HS-5 (cell line): ENCODE results near the gene CADM1.

Experiments used
- DNase-seq: peaks from one replicate; pipeline ENCODE4 v3.0.0-alpha.2; 2012; ENCODE audit warnings: low read depth

The CADM1 gene

GRCh38 chr11:115352805-115353485, 151.3 kb downstream of the CADM1 start:
- no peak for DNase-seq

DNA sequence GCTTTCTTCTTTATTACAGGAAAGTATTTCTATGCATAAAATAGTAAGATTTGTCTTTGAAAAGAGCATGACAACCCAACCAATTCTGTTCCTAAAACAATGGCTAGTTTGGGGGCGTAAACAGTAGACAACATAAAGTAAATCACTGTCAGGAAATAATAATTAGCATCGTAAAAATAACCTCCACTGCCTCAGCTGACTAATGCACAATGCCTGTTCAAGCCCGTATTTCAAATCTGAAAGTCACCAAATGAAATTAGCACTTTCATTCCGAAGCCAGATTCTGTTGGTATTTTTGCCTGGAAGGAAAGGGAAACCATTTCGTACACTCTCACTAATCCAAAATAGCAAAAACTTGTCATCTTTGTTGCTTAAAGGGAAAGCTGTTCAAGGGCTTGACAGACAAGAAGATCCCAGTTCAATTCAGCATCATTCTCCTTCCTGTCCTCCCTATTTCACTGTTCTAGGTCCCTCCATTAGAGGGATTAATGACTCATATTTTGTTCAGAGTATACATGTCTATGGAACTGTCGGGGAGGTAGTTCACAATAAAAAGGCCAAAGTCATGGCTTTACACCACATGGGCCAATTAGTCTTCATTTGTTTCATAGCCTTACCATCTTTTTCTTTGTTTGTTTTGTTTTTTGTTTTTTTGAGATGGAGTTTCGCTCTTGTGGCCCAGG, 154.7 kb downstream of the CADM1 start:
- DNase-seq = no peak

DNA sequence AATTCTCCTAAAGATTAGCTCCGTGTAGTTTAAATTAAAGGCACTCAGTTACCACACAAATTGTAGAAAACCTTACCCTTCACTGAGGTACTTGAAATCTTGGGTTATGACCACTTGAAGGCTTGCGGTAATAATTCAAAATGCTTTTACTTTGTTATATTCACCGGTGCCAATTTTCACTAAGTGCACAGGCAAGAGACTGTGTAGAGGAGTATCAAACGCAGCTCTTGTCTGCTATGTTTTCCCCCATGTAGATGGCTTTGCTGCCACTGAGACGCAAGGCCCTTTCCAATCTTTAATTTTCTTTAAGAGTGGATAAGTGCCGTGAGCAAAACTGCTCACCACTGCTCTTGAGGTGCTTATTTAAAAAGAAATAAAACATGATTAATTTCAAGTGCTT, 155.8 kb downstream of the CADM1 start:
- no peak for DNase-seq

- DNase-seq = no peak
These were observed 157.1 kb downstream of the CADM1 start for GRCh38 chr11:115347106-115347505.

- no peak for DNase-seq
These were observed 158.4 kb downstream of the CADM1 start for GRCh38 chr11:115345840-115346239.

DNA sequence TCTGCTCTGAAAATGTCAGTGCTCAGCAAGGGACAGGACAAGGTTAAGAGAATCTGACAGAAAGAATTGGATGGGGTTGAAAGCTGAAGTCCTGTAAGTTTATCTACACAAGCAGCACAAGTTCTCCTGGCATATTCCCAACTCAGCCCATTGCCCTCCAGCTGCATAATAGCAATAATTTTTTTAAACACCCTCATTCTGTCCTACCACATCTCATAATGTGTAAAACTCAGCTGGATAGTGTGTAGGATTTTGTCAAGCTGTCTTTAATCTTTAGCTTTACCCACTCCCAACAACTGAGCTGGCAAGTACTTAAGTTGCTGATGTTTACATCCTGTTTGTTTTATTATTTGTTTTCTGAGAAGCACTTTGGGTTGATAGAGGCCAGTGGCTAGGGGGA, 158.9 kb downstream of the CADM1 start:
- no peak for DNase-seq

DNA sequence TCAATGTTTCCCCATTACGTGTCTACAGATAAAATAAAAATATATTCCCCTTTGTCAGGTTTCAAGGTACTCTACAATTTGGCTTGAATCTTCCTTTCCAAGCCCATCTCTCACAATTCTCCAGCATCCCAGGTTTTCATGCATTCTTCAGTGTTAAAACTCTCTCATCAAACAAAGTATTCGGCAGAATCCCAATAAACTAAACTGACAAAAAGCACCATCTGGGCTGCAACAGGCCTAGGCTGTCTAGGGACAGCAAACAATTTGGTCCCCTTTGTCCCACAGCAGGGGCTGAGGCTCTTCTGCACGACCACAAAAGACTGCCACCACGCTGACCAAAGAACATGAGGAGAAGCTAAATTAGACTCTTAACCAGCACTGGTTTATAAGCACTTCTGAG, 159.4 kb downstream of the CADM1 start:
- no peak for DNase-seq

DNA sequence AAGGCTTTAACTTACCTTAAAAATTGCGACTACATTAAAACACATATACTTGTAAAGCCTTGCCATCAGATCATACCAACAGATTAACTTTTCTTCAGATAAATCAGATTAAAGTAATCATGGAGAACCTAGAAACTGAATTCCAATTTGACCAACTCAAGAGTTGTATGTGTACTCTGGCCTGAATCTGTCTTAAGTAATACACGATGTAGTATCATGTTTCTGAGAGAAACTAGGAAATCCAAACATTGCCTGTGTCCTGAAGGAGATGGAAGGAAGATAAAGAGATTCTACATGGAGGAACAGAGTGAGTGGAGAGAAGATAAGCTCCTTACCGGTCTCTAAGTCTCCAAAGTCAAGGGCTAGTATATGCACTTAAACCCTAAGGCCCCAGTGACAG, 162.1 kb downstream of the CADM1 start:
- no peak for DNase-seq

GRCh38 chr11:115340874-115341273, 163.3 kb downstream of the CADM1 start:
- no peak for DNase-seq

DNA sequence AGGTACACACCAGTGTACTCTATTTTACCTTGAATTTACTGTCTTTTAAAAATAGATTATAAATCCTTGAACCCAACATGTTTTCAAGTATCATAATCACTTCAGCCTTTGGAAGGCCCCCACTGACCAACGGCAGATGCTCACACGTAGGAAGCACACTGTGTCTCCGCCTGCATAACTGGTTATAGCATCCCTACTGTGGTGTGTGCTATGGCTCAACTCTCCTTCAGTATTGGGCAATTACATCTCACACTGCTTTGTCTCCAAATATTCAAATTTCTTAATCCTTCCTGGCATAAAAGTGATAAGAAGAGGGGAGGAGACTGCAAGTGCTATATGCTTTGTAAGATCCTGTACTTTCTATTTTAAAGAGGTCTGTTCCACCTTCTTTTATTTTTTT, 165.7 kb downstream of the CADM1 start:
- no peak for DNase-seq

- DNase-seq = no peak
These were observed 169.1 kb downstream of the CADM1 start for GRCh38 chr11:115334932-115335788.

DNA sequence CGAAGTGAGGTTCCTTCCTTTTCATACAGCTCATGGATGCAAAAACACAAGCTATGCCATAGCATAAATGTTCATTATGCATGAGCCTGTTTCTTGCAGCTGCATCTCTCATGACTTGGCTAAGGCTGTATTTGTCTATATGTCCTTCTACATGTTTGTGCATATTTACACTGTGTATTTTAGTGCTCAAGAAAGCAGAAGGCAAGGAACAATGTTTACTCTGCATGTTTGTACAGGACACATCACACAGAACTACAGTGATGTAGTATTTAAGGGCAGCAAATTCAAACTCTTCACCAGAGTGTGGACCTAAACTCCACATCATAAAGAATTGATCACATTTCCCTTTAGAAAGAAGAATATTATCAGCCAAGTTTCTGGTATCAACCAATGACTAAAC, 170.3 kb downstream of the CADM1 start:
- no peak for DNase-seq

- DNase-seq = no peak
These were observed 171.1 kb downstream of the CADM1 start for GRCh38 chr11:115333121-115333520.

DNA sequence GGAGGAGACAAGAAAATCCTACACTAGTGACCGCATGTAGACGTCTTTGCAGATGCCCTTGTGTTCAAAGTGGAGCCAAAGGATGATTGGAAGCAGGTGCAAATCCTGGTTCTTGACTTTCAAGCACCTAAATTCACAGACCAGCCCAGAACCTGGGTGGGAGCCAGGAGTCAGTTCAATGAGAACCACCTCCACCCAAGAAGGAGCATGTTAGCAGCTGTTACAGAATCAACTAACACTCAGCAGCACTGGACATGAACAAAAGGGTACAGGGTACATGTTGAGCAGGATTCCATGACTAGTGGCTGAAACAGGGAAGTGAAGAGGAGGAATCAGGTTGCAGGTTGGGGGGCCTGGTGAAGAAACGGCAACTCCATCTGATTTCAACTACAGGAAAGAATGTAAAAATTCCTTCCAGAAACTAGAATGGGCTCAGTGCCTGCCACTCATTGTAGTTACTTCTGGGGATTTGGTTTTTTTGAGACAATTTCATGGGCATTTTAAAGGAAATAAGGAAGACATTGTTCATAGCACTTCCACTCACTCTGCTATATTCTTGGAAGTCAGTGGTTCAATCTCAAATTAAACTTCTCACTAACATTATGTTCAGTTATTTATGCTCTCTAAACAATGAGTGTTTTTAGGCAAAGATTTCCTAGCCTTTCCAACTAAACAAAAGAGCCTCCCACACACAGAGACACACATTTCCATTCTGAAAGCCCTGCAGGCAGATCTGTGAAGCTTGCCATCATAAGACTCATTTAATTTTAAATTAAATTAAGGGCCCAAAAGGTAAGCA, 173.3 kb downstream of the CADM1 start:
- DNase-seq = no peak

GRCh38 chr11:115326526-115326925, 177.7 kb downstream of the CADM1 start:
- no peak for DNase-seq

DNA sequence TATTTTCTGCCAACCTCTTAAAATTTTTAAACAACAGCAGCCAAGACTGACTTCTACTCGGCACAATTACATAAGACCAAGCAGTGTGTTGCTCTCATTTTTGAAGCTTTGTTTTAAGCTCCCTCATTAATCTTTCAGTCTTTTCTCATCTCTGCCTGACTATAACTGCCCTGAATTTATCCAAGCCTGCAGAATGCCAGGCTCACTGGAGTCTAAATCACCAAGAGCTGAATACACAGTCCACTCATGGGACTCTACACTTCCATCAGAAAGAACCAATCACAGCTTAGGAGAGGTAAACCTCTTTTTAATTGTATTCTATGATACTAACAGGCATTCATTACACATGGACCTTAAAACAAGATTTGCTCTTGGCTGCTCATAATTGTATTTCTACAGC, 178.7 kb downstream of the CADM1 start:
- DNase-seq = no peak

DNA sequence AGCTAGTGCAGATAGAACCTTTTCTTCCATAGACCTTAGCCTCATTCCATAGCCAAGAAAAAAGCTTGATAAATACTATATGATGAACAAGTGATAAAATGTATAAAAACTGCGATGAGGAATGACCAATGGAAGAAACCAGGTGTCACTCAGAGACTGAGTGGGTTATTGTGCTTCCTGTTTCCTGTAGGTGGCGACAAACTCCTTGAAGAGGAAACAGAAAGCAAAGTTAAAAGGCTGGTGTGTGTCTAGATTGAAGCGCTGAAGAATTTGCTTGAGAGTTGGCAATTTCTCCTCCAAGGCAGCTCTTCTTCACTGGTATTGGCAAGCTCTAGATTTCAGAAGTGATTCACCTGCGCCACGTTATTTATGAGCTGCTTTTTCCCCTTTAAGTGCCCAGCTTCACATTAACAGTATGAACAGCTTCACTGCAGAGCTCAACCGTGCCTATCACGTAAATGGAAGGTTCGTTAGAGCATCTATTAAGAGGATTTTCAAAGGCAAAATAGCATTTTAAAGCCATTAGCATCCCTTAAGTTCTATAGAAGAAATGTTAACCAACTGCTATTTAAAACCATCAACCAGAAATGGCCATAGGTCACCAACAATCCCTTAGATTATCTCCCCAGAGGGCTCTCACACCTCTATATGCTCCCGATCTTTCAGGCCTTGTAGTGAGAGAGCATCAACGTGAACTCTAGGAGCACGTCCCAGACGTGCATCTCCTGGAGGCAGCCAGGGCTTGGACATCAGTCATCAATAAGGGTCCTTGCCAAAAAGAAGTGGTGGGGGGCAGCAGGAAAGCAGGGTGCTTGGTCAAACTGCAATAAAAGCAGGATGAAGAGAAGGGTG, 179.4 kb downstream of the CADM1 start:
- no peak for DNase-seq

DNA sequence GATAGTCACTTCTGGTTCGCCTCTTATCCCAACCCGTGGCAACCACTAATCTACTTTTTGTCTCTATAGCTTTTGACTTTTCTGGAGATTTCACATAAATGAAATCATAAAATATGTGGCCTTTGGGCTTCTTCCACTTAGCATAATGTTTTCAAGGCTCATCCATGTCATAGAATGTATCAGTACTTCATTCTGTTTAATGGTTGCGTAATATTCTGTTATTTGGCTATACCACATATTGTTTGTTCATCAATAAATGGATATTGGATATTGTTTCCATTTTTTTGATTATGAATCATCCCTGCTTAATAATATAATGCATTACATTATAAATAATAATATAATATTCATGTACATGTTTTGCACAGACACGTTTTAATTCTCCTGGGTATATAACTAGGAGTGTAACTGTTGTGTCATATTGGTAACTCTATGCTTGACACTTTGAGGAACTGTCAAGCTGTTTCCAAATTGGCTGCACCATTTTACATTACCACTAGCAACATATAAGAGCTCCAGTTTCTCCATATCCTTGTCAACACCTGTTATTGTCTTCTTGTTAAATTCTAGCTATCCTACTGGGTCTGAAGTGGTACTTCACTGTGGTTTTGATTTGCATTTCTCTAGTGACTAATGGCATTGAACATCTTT, 181.5 kb downstream of the CADM1 start:
- no peak for DNase-seq

DNA sequence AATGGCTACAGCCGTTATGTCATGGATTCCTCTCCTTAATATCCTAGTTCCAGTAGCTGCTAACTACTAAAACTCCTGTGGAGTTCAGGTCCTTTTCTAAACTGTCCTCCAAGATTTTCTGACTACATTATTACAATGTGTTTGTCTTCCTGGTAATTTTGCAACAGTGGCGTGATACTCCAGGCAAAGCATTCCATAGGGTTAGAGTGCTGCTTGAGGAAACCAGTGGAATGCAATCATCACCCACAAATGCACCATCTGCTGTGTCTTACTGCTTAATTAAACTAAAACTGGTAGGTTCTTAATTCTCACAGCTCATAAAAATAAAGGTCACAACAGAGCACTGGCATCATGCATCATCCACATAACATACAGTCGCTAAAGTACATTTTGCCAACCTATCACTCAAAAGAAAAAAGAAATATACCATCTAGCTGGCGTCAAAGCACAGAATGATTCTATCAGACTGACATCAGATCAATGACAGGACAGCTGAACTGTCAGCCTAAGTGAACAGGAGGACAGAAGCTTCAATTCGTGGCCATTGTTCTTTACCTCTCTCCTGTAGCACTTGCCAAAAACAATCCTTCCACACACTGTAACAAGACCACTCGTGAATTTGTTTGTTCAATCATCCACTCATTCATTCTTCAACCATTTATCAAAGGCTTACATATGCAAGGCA, 182.5 kb downstream of the CADM1 start:
- no peak for DNase-seq
